Breast epithelium (tissue), 4 donors: ENCODE data around the gene PPP3CB. TPM values are rescaled to one million over a fixed set of nuclear protein-coding genes. Genes with fewer than 3 reads are reported as not detected.
A peak's percentile ranks its signal among the peaks of the same experiment; 100 is the strongest.

ENCODE experiments used
- DNase-seq, 2 donors: peaks; one replicate each; pipeline ENCODE4 v3.0.0-alpha.2; 2019; ENCODE audit warnings: low spot score in 2 of 2
- H3K27ac ChIP-seq, 2 donors: fragments of 200-600 bp; sonication (generic) in 1 of 2; one replicate each; pipeline ENCODE4 v1.5.1; 2016 to 2019; ENCODE audit warnings: mild to moderate bottlenecking in 1 of 2
- H3K27me3 ChIP-seq, 2 donors: fragments of 200-600 bp; sonication (generic) in 1 of 2; one replicate each; pipeline versions ENCODE4 v1.5.1 to v1.6.0; 2017 to 2019; ENCODE audit warnings: control low read depth in 1 of 2, mild to moderate bottlenecking in 1 of 2
- H3K36me3 ChIP-seq: fragments of 200-600 bp; one replicate; pipeline ENCODE4 v1.5.1; 2019
- H3K4me1 ChIP-seq, 2 donors: fragments of 200-600 bp; sonication (generic); one replicate each; pipeline ENCODE4 v1.5.1; 2016 to 2019; ENCODE audit warnings: control low read depth in 1 of 2
- H3K4me3 ChIP-seq, 3 donors: fragments of 200-600 bp; sonication (generic); 1 replicate in 2 of 3; 2 replicates in 1 of 3; pipeline ENCODE4 v1.5.1; 2016 to 2019; ENCODE audit warnings: mild to moderate bottlenecking in 3 of 3, moderate library complexity in 2 of 3
- H3K9me3 ChIP-seq, 2 donors: fragments of 200-600 bp; sonication (generic) in 1 of 2; one replicate each; pipeline ENCODE4 v1.5.1; 2016 to 2019; ENCODE audit warnings: control low read depth in 1 of 2
- POLR2A ChIP-seq: fragments of 450-650 bp; IDR thresholded peaks from one replicate; pipeline ENCODE4 v1.6.1; 2016; ENCODE audit warnings: antibody characterized with exemption, mild to moderate bottlenecking, moderate library complexity
- POLR2AphosphoS5 ChIP-seq, 3 donors: sonication (generic); formaldehyde crosslinking; IDR thresholded peaks; one replicate each; pipeline ENCODE4 v1.6.1; 2017; ENCODE audit warnings: antibody characterized with exemption in 3 of 3
- intact Hi-C: fragments of 100-400 bp; cut with DNase I; formaldehyde crosslinking; loops from one replicate; pipeline ENCODE4 v1.15.1; 2023; ENCODE audit warnings: low total_unique reads
- total RNA-seq, 3 donors: library from RNA; depleted of rRNA; stranded (reverse); fragments of >200 nt; gene quantifications; one replicate each; pipeline ENCODE4 v1.1.0, GENCODE V29; 2016
- TF ChIP-seq, protein P1 (sequence below), 3 donors: fragments of 450-650 bp; IDR thresholded peaks; one replicate each; pipeline ENCODE4 v1.5.1; 2016 to 2017; ENCODE audit warnings: antibody characterized with exemption in 3 of 3, mild to moderate bottlenecking in 3 of 3, moderate library complexity in 3 of 3

PPP3CB gene
- total RNA-seq: 10 to 100 TPM; 42.0 to 79.0 (median 49.5) TPM

DNA sequence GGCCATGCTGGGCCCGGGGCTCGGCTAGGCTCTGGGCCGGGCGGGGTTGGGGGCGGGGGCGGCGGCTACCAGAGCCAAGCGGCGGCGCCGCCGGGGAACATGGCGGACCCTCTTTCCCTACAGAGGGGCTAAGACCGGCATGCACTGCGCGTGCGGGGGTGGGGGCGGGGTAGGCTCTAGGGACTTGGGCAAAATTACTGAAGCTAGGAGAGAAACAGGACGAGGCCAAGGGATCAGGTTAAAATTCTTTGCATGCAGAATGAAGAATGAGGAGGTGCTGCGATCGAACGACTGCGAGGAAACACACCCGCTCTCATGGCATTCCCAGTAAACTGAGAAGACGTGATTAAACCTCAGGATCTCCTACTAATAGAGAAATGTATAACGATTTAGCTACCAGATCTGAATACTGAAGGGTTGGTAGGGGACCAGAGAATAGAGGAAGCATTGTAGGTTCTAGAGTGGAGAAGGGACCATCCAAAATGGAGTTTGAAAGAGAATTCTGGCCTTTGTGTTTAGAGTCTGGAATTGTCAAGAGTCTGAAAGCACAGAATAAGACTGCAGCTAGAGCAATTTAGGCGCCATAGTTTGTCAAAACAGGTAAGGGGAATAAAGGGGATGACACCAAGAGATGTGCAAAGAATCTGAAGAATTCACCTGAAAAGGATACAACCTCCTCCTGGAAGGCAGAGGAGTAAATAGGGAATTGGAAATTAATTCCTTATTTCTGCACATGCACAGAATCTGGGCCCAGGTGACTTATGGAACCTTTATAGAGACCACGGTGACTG lies at the start of gene PPP3CB:
TSS of gene PPP3CB (minus strand) at position 141 of the 791 bp plus-strand sequence. CDS start at position 6, 135 bp downstream.
- peak within 1 kb of the TSS; percentile 70 to 93 (median 83) for H3K4me3 ChIP-seq
- H3K27me3 ChIP-seq: no peaks in the 10 kb centered on the region
- intact Hi-C loops: no loop called here
- H3K4me1 ChIP-seq: peaks cover 0 to 3% of the 10 kb centered on the region in 2 donors
- TF ChIP-seq POLR2AphosphoS5 (IDR thresholded peaks at IDR 0.05) (no peak), POLR2A (no peak)
- TF ChIP-seq, protein P1, sequence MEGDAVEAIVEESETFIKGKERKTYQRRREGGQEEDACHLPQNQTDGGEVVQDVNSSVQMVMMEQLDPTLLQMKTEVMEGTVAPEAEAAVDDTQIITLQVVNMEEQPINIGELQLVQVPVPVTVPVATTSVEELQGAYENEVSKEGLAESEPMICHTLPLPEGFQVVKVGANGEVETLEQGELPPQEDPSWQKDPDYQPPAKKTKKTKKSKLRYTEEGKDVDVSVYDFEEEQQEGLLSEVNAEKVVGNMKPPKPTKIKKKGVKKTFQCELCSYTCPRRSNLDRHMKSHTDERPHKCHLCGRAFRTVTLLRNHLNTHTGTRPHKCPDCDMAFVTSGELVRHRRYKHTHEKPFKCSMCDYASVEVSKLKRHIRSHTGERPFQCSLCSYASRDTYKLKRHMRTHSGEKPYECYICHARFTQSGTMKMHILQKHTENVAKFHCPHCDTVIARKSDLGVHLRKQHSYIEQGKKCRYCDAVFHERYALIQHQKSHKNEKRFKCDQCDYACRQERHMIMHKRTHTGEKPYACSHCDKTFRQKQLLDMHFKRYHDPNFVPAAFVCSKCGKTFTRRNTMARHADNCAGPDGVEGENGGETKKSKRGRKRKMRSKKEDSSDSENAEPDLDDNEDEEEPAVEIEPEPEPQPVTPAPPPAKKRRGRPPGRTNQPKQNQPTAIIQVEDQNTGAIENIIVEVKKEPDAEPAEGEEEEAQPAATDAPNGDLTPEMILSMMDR (IDR thresholded peaks at IDR 0.05): no peak
- peak; percentile 85 to 87 for DNase-seq
- no peaks in the 10 kb centered on the region for H3K9me3 ChIP-seq
- peak within 1 kb of the TSS; percentile 98 for H3K27ac ChIP-seq
- H3K36me3 ChIP-seq: no peaks in the 10 kb centered on the region

DNA sequence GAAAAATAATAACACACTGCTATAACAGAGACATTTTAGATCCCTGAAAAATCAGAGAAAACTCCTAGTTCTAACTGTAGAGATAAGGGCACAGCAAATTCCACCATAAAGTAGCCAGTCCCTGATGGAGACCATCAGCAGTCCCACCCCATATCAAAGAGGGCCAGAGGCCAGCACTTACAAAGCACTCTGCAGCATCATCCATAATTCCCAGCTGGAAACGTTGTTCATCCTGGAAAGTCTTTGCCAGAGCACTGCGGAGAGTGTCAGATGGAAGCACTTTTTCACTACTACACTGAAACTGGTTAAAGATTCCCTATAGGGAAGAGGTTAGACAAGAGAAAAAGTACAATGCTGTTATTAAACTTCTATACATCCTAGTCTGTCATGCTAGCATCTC lies 49.5 kb upstream of the PPP3CB start:
- intact Hi-C loops: no loop called here
- Histone ChIP-seq H3K9me3 (no peaks in the 10 kb centered on the region), H3K27ac (no peak overlapping the region), H3K4me1 (no peaks in the 10 kb centered on the region), H3K27me3 (no peaks in the 10 kb centered on the region), H3K36me3 (no peaks in the 10 kb centered on the region), H3K4me3 (no peak overlapping the region)
- DNase-seq: no peak
- TF ChIP-seq, protein P1 (IDR thresholded peaks at IDR 0.05): no peak
- TF ChIP-seq POLR2AphosphoS5 (IDR thresholded peaks at IDR 0.05) (no peak), POLR2A (no peak)

DNA sequence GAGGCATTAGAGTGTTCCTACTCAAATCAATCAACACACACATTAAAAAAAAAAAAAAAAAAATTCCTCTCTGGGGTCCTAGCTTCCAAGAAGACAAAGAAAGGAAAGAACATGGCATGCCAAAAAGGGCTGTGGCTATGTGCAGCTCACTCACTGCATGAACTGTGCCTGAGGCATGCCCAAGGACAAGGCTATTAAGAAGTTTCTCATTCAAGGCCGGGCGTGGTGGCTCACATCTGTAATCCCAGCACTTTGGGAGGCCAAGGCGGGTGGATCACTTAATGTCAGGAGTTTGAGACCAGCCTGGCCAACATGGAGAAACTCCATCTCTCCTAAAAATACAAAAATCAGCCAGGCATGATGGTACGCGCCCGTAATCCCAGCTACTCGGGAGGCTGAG lies 41.9 kb upstream of the PPP3CB start:
- Histone ChIP-seq H3K4me3 (no peak overlapping the region), H3K27me3 (no peaks in the 10 kb centered on the region), H3K36me3 (no peaks in the 10 kb centered on the region), H3K27ac (no peak overlapping the region), H3K9me3 (no peaks in the 10 kb centered on the region), H3K4me1 (no peaks in the 10 kb centered on the region)
- DNase-seq: no peak
- TF ChIP-seq POLR2AphosphoS5 (IDR thresholded peaks at IDR 0.05) (no peak), POLR2A (no peak)
- TF ChIP-seq, protein P1 (IDR thresholded peaks at IDR 0.05): no peak
- intact Hi-C loops: no loop called here

DNA sequence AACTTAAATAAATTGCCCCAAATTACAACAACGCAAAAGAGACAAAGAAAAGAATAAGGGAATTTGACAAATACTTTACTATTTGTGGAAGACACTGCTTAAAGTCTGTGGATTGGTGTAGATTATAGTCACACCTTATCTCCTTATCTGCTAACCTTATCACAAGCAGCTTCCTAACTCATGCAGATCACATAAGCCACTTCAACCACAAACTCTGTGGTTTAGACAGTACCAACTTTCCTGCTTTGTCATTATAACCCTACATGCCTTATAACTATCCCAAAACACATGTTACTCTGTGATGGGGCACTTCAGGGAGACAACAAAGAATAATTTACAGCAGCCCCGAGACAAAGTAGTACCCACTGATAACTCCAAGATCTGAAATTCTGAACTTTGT lies 41.5 kb upstream of the PPP3CB start:
- DNase-seq: no peak
- no peaks in the 10 kb centered on the region for H3K4me1 ChIP-seq
- H3K9me3 ChIP-seq: no peaks in the 10 kb centered on the region
- no peak for TF ChIP-seq POLR2A
- TF ChIP-seq, protein P1 (IDR thresholded peaks at IDR 0.05): no peak
- no peak for TF ChIP-seq POLR2AphosphoS5 (IDR thresholded peaks at IDR 0.05)
- intact Hi-C loops: no loop called here
- no peaks in the 10 kb centered on the region for H3K27me3 ChIP-seq
- no peaks in the 10 kb centered on the region for H3K36me3 ChIP-seq
- no peak overlapping the region for H3K4me3 ChIP-seq
- H3K27ac ChIP-seq: no peak overlapping the region

DNA sequence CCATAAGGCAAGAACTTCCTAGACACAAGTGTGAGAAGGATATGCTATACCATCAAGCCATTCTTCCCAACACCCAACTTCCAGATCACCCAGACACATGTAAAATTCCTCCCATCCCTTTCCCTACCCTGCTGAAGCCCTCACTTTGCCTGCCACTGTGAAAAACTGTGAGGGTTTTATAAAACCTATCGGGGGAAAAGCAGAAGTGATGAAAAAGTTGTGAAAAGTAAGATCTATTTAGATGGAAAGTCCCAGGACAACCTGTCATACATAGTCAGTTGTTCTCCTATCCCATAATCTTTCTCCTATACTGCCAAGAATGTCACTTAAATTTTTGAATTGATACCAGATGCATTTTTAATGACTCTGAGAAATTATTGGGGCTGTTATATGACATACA lies 39.0 kb upstream of the PPP3CB start:
- Histone ChIP-seq H3K27me3 (no peaks in the 10 kb centered on the region), H3K36me3 (no peaks in the 10 kb centered on the region), H3K9me3 (no peaks in the 10 kb centered on the region), H3K4me1 (no peaks in the 10 kb centered on the region), H3K4me3 (no peak overlapping the region), H3K27ac (no peak overlapping the region)
- intact Hi-C loops: no loop called here
- DNase-seq: no peak
- TF ChIP-seq POLR2A (no peak), POLR2AphosphoS5 (IDR thresholded peaks at IDR 0.05) (no peak)
- TF ChIP-seq, protein P1 (IDR thresholded peaks at IDR 0.05): no peak
